CD8-positive, alpha-beta memory T cell (primary cell): ENCODE measurements around the gene TNS1. TPM values are rescaled to one million over a fixed set of nuclear protein-coding genes. Genes with fewer than 3 reads are reported as not detected.
"Not testable (repeated sequence)": the region's sequence is repeated elsewhere in the genome, so short reads cannot be mapped to it uniquely, and the experiment has no call there.

Experiments used
- CTCF ChIA-PET: fragments of 350-600 bp; sonication (Branson Sonifier 250); formaldehyde crosslinking; loops from one replicate; lab custom pipeline; 2021; ENCODE audit warnings: antibody characterized with exemption; lab: Charles Lee
- POLR2A ChIA-PET: fragments of 350-600 bp; sonication (Branson Sonifier 250); formaldehyde crosslinking; loops from one replicate; lab custom pipeline; 2021; ENCODE audit warnings: antibody characterized with exemption; lab: Charles Lee
- DNase-seq, 5 donors: peaks; one replicate each; pipeline versions ENCODE4 v3.0.0 to v3.0.0-alpha.2; 2020 to 2022; ENCODE audit warnings: mixed read lengths in 1 of 5
- H3K27ac ChIP-seq: one replicate; pipeline ENCODE4 v1.7.0; 2013; ENCODE audit warnings: low read depth, mild to moderate bottlenecking, low read length, moderate library complexity
- H3K27me3 ChIP-seq: 2 replicates; pipeline ENCODE4 v1.7.0; 2013; ENCODE audit warnings: low read length, mild to moderate bottlenecking; ENCODE audit not compliant: insufficient read depth, poor library complexity, severe bottlenecking
- H3K36me3 ChIP-seq: 2 replicates; pipeline ENCODE4 v1.7.0; 2013; ENCODE audit warnings: mild to moderate bottlenecking, low read length, moderate library complexity; ENCODE audit not compliant: insufficient read depth
- H3K4me1 ChIP-seq: 2 replicates; pipeline ENCODE4 v1.7.0; 2013; ENCODE audit warnings: mild to moderate bottlenecking, low read length, moderate library complexity; ENCODE audit not compliant: insufficient read depth
- H3K4me3 ChIP-seq: 2 replicates; pipeline ENCODE4 v1.7.0; 2013; ENCODE audit warnings: mild to moderate bottlenecking, low read length
- H3K9me3 ChIP-seq: 2 replicates; pipeline ENCODE4 v1.7.0; 2013; ENCODE audit warnings: mild to moderate bottlenecking, low read length
- H3K27ac Mint-ChIP-seq, 8 donors: one replicate each; pipeline ENCODE4 v1.8.0; 2020 to 2021; ENCODE audit warnings: mixed read lengths in 8 of 8, mild to moderate bottlenecking in 6 of 8, inconsistent platforms in 3 of 8, moderate library complexity in 3 of 8
- H3K27me3 Mint-ChIP-seq, 2 donors: one replicate each; pipeline ENCODE4 v1.8.0; 2020 to 2021; ENCODE audit warnings: mixed read lengths in 2 of 2, mild to moderate bottlenecking in 1 of 2, moderate library complexity in 1 of 2
- H3K36me3 Mint-ChIP-seq, 3 donors: one replicate each; pipeline ENCODE4 v1.8.0; 2020 to 2021; ENCODE audit warnings: mixed read lengths in 3 of 3, inconsistent platforms in 1 of 3, mild to moderate bottlenecking in 1 of 3
- H3K4me1 Mint-ChIP-seq, 3 donors: one replicate each; pipeline ENCODE4 v1.8.0; 2020 to 2021; ENCODE audit warnings: mixed read lengths in 3 of 3, inconsistent platforms in 1 of 3, mild to moderate bottlenecking in 1 of 3
- H3K4me3 Mint-ChIP-seq, 7 donors: one replicate each; pipeline ENCODE4 v1.8.0; 2020 to 2021; ENCODE audit warnings: mixed read lengths in 7 of 7, mild to moderate bottlenecking in 6 of 7, moderate library complexity in 4 of 7, inconsistent platforms in 2 of 7
- H3K9me3 Mint-ChIP-seq, 5 donors: one replicate each; pipeline ENCODE4 v1.8.0; 2020 to 2022; ENCODE audit warnings: mixed read lengths in 5 of 5, mild to moderate bottlenecking in 3 of 5, moderate library complexity in 2 of 5, inconsistent platforms in 1 of 5
- polyA plus RNA-seq: library from polyadenylated mRNA; unstranded; fragments of 300-500 nt; fragmentation: Illumina TruSeq; gene quantifications from one replicate; pipeline ENCODE4 v1.2.3, GENCODE V29; 2021
- total RNA-seq, 2 experiments: library from RNA; stranded (reverse); gene quantifications; one replicate each; pipeline ENCODE4 v1.2.3, GENCODE V29; 2021

The TNS1 gene
- total and polyA plus RNA-seq, 3 experiments from 2014 or later: 1.1 to 1.8 TPM; not detected in 1

DNA sequence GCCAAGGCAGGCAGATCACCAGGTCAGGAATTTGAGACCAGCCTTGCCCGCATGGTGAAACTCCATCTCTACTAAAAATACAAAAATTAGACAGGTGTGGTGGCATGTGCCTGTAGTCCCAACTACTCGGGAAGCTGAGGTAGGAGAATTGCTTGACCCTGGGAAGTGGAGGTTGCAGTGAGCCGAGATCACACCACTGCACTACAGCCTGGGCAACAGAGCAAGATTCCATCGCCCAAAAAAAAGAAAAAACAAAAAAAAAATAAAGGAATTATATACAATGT is 16.0 kb upstream of the TNS1 start:
- H3K4me3 ChIP-seq, H3K27ac ChIP-seq, H3K27me3 ChIP-seq, H3K9me3 ChIP-seq, H3K27me3 Mint-ChIP-seq, H3K4me3 Mint-ChIP-seq, H3K36me3 ChIP-seq, H3K27ac Mint-ChIP-seq, H3K36me3 Mint-ChIP-seq, POLR2A ChIA-PET, H3K4me1 ChIP-seq, DNase-seq, H3K9me3 Mint-ChIP-seq, H3K4me1 Mint-ChIP-seq: not testable (repeated sequence)
- CTCF ChIA-PET: interaction anchor here (1.1 kb wide), 1 partner anchor 10 kb away, joined by 4 read pairs; no protein-coding TSS in a partner anchor

DNA sequence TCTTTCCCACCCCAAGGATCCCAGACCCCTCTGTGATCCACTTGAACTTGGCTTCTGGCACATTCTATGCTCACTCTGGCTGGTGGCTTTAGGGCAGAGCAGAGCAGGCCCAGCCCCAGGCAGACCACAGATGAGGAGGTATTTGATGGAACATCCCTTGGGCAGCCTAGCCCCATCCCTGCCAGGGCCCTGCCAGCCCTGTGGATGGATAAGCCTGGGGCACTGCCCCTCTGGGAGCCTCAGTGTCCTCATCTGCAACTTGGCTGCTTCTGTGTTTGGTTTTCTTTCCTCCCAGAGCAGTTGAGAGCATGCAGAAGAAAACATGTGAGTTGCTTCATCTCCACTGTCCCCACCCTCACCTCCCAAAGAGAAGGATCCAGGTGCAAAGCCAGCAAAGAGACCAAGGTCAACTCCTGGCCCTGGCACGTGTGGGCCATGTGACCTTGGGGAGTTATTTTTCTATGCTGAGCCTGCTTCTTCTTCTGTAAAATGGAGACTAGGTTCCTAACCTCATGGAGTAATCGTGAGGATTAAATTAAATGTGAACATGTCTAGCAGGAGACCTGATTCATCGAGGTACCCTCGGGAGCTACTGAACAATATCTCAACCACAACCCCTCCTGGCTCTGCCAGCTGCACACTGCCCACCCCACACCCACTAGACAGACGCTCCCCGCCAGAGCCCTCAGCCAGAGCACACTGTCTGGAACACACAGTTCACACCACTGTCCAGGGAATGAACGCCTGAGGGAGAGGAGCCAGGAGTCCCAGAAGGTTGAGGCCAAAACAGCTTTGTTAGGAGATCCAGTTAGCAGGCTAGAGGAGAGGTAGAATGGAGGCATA is 14.6 kb upstream of the TNS1 start:
- H3K4me3 ChIP-seq: no peak overlapping the region
- Mint-ChIP-seq H3K4me3 (no peak overlapping the region), H3K27me3 (peaks cover 11 to 14% of the 10 kb centered on the region in 2 donors), H3K27ac (peak overlapping the region in 1 of 8 donors; percentile 30), H3K4me1 (no peaks in the 10 kb centered on the region), H3K36me3 (no peaks in the 10 kb centered on the region), H3K9me3 (no peaks in the 10 kb centered on the region)
- no peak for DNase-seq
- H3K4me1 ChIP-seq: no peaks in the 10 kb centered on the region
- no peaks in the 10 kb centered on the region for H3K9me3 ChIP-seq
- H3K27me3 ChIP-seq: no peaks in the 10 kb centered on the region
- no peaks in the 10 kb centered on the region for H3K36me3 ChIP-seq
- ChIA-PET CTCF (interaction anchor here (1.1 kb wide), 1 partner anchor 9 kb away, joined by 4 read pairs; no protein-coding TSS in a partner anchor), POLR2A (no interaction called here)
- H3K27ac ChIP-seq: no peak overlapping the region

DNA sequence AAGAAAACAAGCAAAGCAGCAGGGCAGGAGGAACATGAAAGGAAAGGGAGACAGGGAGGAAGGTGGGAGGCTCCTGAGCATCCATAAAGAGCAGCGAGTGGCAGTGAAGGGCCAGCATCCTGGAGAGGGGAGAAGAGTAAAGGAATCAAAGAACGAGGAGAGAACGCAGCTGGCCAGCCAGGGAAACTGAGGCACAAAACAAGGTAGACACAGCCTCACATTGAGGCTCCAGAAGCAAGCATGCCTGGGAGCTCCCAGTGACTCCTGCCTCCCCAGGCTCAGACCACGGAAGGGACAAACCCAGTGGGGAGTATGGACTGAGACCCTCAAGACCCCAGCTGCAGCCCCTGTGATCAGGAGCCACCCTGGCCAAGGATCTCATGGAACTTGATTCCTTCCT is 14.0 kb upstream of the TNS1 start:
- Mint-ChIP-seq H3K27me3 (peaks cover 11 to 20% of the 10 kb centered on the region in 2 donors), H3K4me1 (no peaks in the 10 kb centered on the region), H3K9me3 (no peaks in the 10 kb centered on the region), H3K4me3 (no peak overlapping the region), H3K36me3 (no peaks in the 10 kb centered on the region), H3K27ac (no peak overlapping the region)
- ChIA-PET POLR2A (no interaction called here), CTCF (no interaction called here)
- H3K27me3 ChIP-seq: peaks cover 2% of the 10 kb centered on the region
- no peaks in the 10 kb centered on the region for H3K9me3 ChIP-seq
- no peak for DNase-seq
- no peaks in the 10 kb centered on the region for H3K4me1 ChIP-seq
- H3K4me3 ChIP-seq: no peak overlapping the region
- no peaks in the 10 kb centered on the region for H3K36me3 ChIP-seq
- H3K27ac ChIP-seq: no peak overlapping the region

DNA sequence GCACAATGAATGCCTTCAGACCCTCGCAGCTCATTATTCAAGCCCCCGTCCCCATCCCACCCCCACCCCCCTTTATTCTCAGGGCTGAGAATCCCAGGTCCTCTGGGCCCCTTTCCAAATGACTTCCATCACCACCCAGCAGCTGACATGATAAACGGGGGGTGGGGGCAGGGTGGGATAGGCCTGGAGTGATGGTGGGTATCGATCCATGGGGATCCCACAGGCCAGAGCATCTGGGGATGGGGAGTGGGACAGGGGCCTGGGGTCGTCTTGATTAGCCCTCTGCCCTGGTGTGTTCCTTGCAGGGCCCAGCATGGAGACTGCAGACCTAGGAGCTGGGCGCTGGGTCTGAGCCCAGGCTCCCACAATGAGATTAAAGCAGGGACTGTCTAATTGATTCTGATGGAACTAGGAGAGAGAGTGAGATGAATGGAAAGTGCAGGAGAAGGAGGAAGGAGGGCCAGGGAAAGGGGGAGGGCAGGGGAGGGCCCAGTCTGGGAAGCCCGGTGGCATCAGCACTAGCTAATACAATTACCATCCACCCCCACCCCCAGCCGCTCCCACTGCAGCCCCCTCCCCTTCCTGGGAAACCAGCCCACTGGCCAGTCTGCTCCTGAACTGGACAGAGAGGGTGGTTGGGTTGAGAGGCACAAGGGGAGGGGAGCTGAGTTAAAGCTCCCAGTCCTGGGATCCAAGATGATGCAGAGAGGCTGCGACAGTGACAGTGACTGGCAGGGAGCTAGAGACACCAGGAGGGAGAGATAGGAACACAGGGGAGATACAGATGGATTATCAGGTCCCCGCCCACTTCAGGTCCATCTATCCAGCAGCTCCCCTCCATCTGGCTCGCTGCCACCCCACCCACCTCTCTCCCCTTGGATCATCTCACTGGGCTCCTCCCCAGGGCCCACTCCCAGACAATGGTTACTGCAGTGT is 13.1 kb upstream of the TNS1 start:
- Mint-ChIP-seq H3K4me3 (no peak overlapping the region), H3K36me3 (no peaks in the 10 kb centered on the region), H3K4me1 (peaks cover 0 to 2% (median under 1%) of the 10 kb centered on the region in 3 donors), H3K27ac (no peak overlapping the region), H3K27me3 (peaks cover 14 to 30% of the 10 kb centered on the region in 2 donors), H3K9me3 (no peaks in the 10 kb centered on the region)
- H3K36me3 ChIP-seq: no peaks in the 10 kb centered on the region
- H3K9me3 ChIP-seq: no peaks in the 10 kb centered on the region
- ChIA-PET POLR2A (no interaction called here), CTCF (no interaction called here)
- no peak overlapping the region for H3K4me3 ChIP-seq
- no peak for DNase-seq
- peaks cover 2% of the 10 kb centered on the region for H3K4me1 ChIP-seq
- no peak overlapping the region for H3K27ac ChIP-seq
- H3K27me3 ChIP-seq: peaks cover 12% of the 10 kb centered on the region

DNA sequence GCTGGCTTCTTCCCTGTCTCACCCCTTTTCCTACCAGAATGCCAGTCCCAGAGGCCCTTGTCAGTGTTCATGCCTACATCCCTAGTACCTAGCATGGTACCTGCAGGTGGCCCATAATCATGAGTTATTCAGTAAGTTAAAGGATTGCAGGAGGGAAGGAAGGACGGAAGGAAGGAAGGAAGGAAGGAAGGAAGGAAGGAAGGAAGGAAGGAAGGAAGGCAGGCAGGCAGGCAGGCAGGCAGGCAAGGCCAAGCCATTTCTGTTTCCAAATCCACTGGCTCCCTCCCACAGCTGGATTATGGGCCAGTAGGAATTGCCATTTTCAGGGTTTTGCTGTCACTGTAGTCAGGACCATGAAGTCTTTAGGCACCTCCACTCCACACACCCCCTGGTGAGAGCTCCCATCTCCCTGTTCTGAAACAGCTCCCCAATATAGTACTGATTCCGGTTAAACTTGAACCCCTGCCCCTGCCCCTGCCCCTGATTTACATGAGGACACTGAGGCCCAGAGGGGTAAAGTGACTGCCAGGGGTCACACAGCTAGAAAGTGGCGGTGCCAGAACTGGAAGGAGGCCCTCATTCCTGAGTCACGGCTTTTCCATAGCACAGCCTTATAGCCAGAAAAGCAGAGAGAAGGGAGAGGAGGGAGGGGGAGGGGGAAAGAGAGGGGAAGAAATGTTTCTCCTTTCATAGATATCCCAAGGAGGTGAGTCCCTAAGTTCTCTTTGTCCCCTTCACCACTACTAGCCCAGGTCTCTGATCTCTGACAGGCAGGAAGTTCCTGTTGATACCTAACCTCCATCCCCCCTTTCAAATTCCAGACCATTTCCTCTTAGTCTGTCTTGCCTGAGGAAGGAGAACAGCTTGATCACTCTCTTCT is 12.2 kb upstream of the TNS1 start:
- H3K4me3 Mint-ChIP-seq: no peak overlapping the region
- no peak for DNase-seq
- peak overlapping the region in 1 of 8 donors; percentile 78 for H3K27ac Mint-ChIP-seq
- H3K36me3 Mint-ChIP-seq: no peaks in the 10 kb centered on the region
- no peaks in the 10 kb centered on the region for H3K36me3 ChIP-seq
- ChIA-PET POLR2A (interaction anchor here (0.6 kb wide), 1 partner anchor 279 kb away, joined by 8 read pairs; no protein-coding TSS in a partner anchor), CTCF (no interaction called here)
- peaks cover 19% of the 10 kb centered on the region for H3K27me3 ChIP-seq
- no peaks in the 10 kb centered on the region for H3K9me3 Mint-ChIP-seq
- H3K9me3 ChIP-seq: no peaks in the 10 kb centered on the region
- peaks cover 17 to 33% of the 10 kb centered on the region in 2 donors for H3K27me3 Mint-ChIP-seq
- no peak overlapping the region for H3K4me3 ChIP-seq
- peaks cover 0 to 5% (median 4%) of the 10 kb centered on the region in 3 donors for H3K4me1 Mint-ChIP-seq
- no peak overlapping the region for H3K27ac ChIP-seq
- H3K4me1 ChIP-seq: peaks cover 5% of the 10 kb centered on the region

DNA sequence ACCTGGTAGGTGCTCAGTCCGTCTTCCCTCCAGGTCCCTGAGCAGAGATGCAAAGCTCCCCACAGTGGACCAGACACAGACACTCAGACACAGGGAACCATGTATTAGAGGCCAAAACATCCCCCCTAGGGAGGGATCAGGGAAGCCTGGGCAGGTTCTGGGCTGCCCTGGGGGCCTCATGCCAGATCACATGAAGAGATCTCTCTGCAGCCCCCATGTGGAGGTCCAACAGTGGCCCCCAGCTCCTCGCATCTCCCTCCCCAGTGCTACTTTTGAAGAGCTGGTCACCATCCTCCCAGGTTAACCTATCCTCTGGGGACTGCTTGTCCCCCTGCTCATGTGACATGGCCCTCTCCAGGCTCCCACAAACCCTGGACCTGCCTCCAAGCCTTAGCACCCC is 10.5 kb upstream of the TNS1 start:
- CTCF ChIA-PET: interaction anchor here (1.6 kb wide), 1 partner anchor 12 kb away, joined by 3 read pairs; no protein-coding TSS in a partner anchor
- Histone ChIP-seq H3K4me3 (no peak overlapping the region), H3K27me3 (peaks cover 19% of the 10 kb centered on the region), H3K27ac (no peak overlapping the region), H3K9me3 (no peaks in the 10 kb centered on the region), H3K36me3 (no peaks in the 10 kb centered on the region), H3K4me1 (peaks cover 5% of the 10 kb centered on the region)
- no peak overlapping the region for H3K4me3 Mint-ChIP-seq
- peaks cover 0 to 12% (median 5%) of the 10 kb centered on the region in 3 donors for H3K4me1 Mint-ChIP-seq
- H3K36me3 Mint-ChIP-seq: no peaks in the 10 kb centered on the region
- POLR2A ChIA-PET: no interaction called here
- H3K9me3 Mint-ChIP-seq: no peaks in the 10 kb centered on the region
- peak overlapping the region in 1 of 8 donors; percentile 36 for H3K27ac Mint-ChIP-seq
- no peak for DNase-seq
- H3K27me3 Mint-ChIP-seq: peaks cover 23 to 48% of the 10 kb centered on the region in 2 donors

DNA sequence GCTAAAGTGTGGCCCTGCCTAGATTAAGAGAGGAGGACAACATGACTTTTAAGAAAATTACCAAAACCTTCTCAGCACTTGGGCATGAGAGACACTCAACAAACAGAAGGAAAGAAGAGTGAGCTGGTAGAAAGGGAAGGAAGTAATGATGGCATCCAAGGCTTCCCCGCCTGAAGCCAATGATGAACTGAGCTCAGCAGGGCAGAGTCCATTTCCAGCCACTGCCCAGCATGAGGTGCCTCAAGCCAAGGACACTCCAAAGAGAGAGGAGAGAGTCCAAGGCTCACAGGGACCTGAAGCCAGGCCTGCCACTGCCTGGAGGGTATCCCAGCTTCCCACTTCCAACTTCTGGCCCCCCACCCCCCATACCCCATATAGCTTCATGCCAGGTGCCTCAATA is 9.5 kb upstream of the TNS1 start:
- ChIA-PET POLR2A (no interaction called here), CTCF (no interaction called here)
- Histone ChIP-seq H3K36me3 (no peaks in the 10 kb centered on the region), H3K27ac (no peak overlapping the region), H3K9me3 (no peaks in the 10 kb centered on the region), H3K27me3 (peaks cover 19% of the 10 kb centered on the region), H3K4me3 (no peak overlapping the region), H3K4me1 (peaks cover 5% of the 10 kb centered on the region)
- Mint-ChIP-seq H3K4me1 (peaks cover 0 to 12% (median 5%) of the 10 kb centered on the region in 3 donors), H3K4me3 (no peak overlapping the region), H3K36me3 (no peaks in the 10 kb centered on the region), H3K27me3 (peaks cover 27 to 48% of the 10 kb centered on the region in 2 donors), H3K9me3 (no peaks in the 10 kb centered on the region), H3K27ac (peak overlapping the region in 1 of 8 donors; percentile 10)
- DNase-seq: no peak
